OCI-LY7 (cell line): ENCODE data around the gene PLEKHG4B.
"Not testable (repeated sequence)": the region's sequence is repeated elsewhere in the genome, so short reads cannot be mapped to it uniquely, and the experiment has no call there.

Experiments used
- EZH2phosphoT487 ChIP-seq: fragments of 200-600 bp; sonication (generic); IDR thresholded peaks from 2 replicates; pipeline ENCODE4 v1.6.1; 2018; ENCODE audit warnings: low read depth, borderline replicate concordance, mild to moderate bottlenecking, mixed run types, antibody characterized with exemption, low read length, moderate library complexity, mixed read lengths
- TF ChIP-seq, protein P1 (sequence below): fragments of 200-600 bp; sonication (generic); conservative IDR thresholded peaks from 2 replicates; pipeline ENCODE4 v1.5.1; 2014; ENCODE audit warnings: mild to moderate bottlenecking, antibody characterized with exemption, low read length, moderate library complexity, mixed read lengths

DNA sequence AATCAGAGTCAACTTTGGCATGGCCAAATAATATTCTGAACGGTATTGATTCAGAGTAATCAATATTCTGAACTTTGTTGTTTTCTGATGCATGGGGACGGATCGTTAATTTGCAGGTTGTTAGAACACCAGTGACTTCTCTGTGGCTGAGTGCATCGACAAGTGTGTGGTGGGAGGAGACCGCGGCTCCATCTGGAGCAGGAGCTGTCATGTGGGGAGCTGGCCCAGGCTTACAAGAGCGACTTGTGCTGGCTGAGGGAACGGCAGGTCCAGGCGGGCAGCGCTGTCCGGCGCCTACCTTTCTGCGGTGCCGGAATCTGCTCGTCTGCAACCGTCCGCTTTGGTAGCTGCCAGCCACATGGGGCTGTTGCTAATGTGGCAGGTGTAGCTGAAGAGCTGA, 135.4 kb downstream of the PLEKHG4B start:
- TF ChIP-seq, protein P1, sequence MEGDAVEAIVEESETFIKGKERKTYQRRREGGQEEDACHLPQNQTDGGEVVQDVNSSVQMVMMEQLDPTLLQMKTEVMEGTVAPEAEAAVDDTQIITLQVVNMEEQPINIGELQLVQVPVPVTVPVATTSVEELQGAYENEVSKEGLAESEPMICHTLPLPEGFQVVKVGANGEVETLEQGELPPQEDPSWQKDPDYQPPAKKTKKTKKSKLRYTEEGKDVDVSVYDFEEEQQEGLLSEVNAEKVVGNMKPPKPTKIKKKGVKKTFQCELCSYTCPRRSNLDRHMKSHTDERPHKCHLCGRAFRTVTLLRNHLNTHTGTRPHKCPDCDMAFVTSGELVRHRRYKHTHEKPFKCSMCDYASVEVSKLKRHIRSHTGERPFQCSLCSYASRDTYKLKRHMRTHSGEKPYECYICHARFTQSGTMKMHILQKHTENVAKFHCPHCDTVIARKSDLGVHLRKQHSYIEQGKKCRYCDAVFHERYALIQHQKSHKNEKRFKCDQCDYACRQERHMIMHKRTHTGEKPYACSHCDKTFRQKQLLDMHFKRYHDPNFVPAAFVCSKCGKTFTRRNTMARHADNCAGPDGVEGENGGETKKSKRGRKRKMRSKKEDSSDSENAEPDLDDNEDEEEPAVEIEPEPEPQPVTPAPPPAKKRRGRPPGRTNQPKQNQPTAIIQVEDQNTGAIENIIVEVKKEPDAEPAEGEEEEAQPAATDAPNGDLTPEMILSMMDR: not testable (repeated sequence)
- TF ChIP-seq EZH2phosphoT487: not testable (repeated sequence)
